Measurements from ENCODE around the gene ADAMTS12. TPM values are rescaled to one million over a fixed set of nuclear protein-coding genes. Genes with fewer than 3 reads are reported as not detected.

ADAMTS12 gene
- total and polyA plus RNA-seq, 2 of the 8 experiments (the other 6 are each of a cell fraction or from before 2014, with no cell fraction given): 6.4 to 12.8 TPM

DNA sequence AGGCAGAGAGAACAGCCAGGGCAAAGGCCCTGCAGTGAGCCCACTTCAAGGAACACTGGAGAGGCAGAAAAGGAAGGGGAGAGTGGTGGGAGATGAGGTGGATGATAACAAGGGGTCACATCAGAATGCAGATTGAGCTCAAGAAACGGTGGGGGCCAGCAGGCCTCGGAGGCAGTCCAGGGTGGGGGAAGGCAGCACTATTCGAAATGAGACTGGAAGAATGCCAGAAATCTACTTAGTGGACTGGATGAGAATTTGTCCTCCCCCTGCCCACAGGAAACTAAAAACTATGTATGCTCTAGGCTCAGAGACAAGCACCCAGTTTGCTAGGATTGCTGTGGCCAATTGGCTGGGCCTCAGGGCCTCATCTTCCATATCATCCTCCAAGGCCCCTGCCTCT, 148.7 kb downstream of the ADAMTS12 start:
- Histone ChIP-seq H3K27ac (ENCODE audit: low read depth, low read length) (no peak overlapping the region), H2BK20ac (ENCODE audit: low read length) (no peak overlapping the region), H2BK120ac (replicated peaks; ENCODE audit: low read depth, low read length) (no peak overlapping the region), H3K23ac (ENCODE audit: insufficient read length) (no peak overlapping the region), H2AFZ (ENCODE audit: low read length) (no peak overlapping the region), H2BK15ac (ENCODE audit: low read length) (no peak overlapping the region), H3K9ac (replicated peaks in 1 of 4; ENCODE audit: extremely low read depth in 1 of 4, low read depth in 3 of 4, low read length in 3 of 4) (no peak overlapping the region), H2BK12ac (ENCODE audit: low read depth, low read length) (no peak overlapping the region), H3K9me3 (ENCODE audit: insufficient read depth in 2 of 2, low read depth in 1 of 2, low read length in 1 of 2) (no peaks in the 10 kb centered on the region), H3K79me1 (ENCODE audit: low read depth, low read length) (no peaks in the 10 kb centered on the region), H3K4me1 (replicated peaks in 1 of 4; ENCODE audit: control insufficient read depth in 3 of 4, insufficient read depth in 4 of 4, low read length in 3 of 4) (0 out of 7 replicates have a peak, but pooled peaks cover 0 to 2% (median under 1%) of the 10 kb centered on the region in 4 experiments), H3K23me2 (ENCODE audit: low read depth, low read length) (peaks cover 1% of the 10 kb centered on the region; the same call in 1 of the 2 replicates), H2BK5ac (ENCODE audit: low read depth, low read length) (no peak overlapping the region), H4K91ac (replicated peaks; ENCODE audit: insufficient read length, low read length) (no peak overlapping the region), H4K5ac (ENCODE audit: insufficient read length, low read depth, low read length) (no peak overlapping the region), H3K14ac (ENCODE audit: insufficient read length) (no peak overlapping the region), H3K27me3 (replicated peaks in 1 of 4; ENCODE audit: control insufficient read depth in 3 of 4, extremely low read depth in 1 of 4, insufficient read depth in 3 of 4, low read length in 3 of 4) (no peaks in the 10 kb centered on the region), H3K4ac (replicated peaks; ENCODE audit: insufficient read length, low read depth, low read length) (no peak overlapping the region), H3K56ac (replicated peaks; ENCODE audit: insufficient read length, low read depth, low read length) (no peak overlapping the region), H3K36me3 (ENCODE audit: control insufficient read depth in 2 of 4, insufficient read depth in 4 of 4, low read length in 3 of 4) (no peaks in the 10 kb centered on the region), H3K18ac (ENCODE audit: extremely low read depth, low read length) (no peak overlapping the region), H3K4me2 (ENCODE audit: insufficient read depth in 1 of 2, low read depth in 2 of 2, low read length in 2 of 2) (no peak overlapping the region), H3K4me3 (ENCODE audit: extremely low read depth in 1 of 4, insufficient read depth in 2 of 4, low read depth in 3 of 4, low read length in 4 of 4) (no peak overlapping the region), H4K20me1 (replicated peaks in 1 of 2; ENCODE audit: control insufficient read depth in 1 of 2, insufficient read depth in 2 of 2, low read length in 2 of 2) (peaks cover 0 to 1% of the 10 kb centered on the region in 2 experiments), H4K8ac (ENCODE audit: extremely low read depth, insufficient read depth, low read length) (no peak overlapping the region), H2AK5ac (ENCODE audit: low read depth, low read length) (no peak overlapping the region), H3K79me2 (ENCODE audit: control insufficient read depth in 1 of 2, insufficient read depth in 2 of 2, low read length in 2 of 2) (no peaks in the 10 kb centered on the region)
- DNase-seq (ENCODE audit: low read depth in 1 of 2, low spot score in 2 of 2) (no peak), FAIRE-seq (no peak)
- ChIA-PET CTCF (ENCODE audit: partially characterized antibody) (interaction anchor here (1.1 to 1.3 kb wide), 2 partner anchors 8 to 11 kb away, joined by 3 read pairs; no protein-coding TSS in a partner anchor), POLR2A (ENCODE audit: partially characterized antibody) (interaction anchor here (1.2 kb wide), 1 partner anchor 10 kb away, joined by 3 read pairs; no protein-coding TSS in a partner anchor)
- 82% methylated on average over 3 of the region's 3 CpGs; no CpG with 5 or more reads in 1 of the 2 experiments for WGBS, 2 experiments (ENCODE audit: extremely low coverage in 1 of 2, insufficient coverage in 1 of 2, insufficient read length in 1 of 2, insufficient replicate concordance in 2 of 2, low coverage in 1 of 2, low lambda C conversion rate in 2 of 2, missing lambda C conversion rate in 1 of 2)

Measured in H1 (cell line).